Activated T-helper 9 cell treated with anti-CD3 and anti-CD28 coated beads, Interleukin-2, amount 50 U/mL, for 16 hours (primary cell): ENCODE data around the gene CNIH2.

ENCODE experiments used
- DNase-seq: peaks from one replicate; pipeline ENCODE4 v3.0.0-alpha.2; 2020; ENCODE audit warnings: low read depth

Gene CNIH2

GRCh38 chr11:66259225-66259624 is 18.8 kb upstream of the CNIH2 start:
- no peak for DNase-seq

- DNase-seq = no peak
Measured at GRCh38 chr11:66259956-66260355, 18.0 kb upstream of the CNIH2 start.

GRCh38 chr11:66261578-66261977 is 16.4 kb upstream of the CNIH2 start:
- no peak for DNase-seq

GRCh38 chr11:66262191-66262590 is 15.8 kb upstream of the CNIH2 start:
- DNase-seq = no peak

- DNase-seq = no peak
Measured at GRCh38 chr11:66262696-66263095, 15.3 kb upstream of the CNIH2 start.

GRCh38 chr11:66263231-66263630 is 14.7 kb upstream of the CNIH2 start:
- no peak for DNase-seq

GRCh38 chr11:66263785-66264184 is 14.2 kb upstream of the CNIH2 start:
- no peak for DNase-seq

- DNase-seq = no peak
Measured at GRCh38 chr11:66264383-66264782, 13.6 kb upstream of the CNIH2 start.

GRCh38 chr11:66264914-66265313 is 13.1 kb upstream of the CNIH2 start:
- no peak for DNase-seq

GRCh38 chr11:66265531-66266377 is 12.2 kb upstream of the CNIH2 start:
- no peak for DNase-seq

- DNase-seq = no peak
Measured at GRCh38 chr11:66266378-66267038, 11.5 kb upstream of the CNIH2 start.

- no peak for DNase-seq
Measured at GRCh38 chr11:66267039-66267378, 11.0 kb upstream of the CNIH2 start.

GRCh38 chr11:66267379-66268243 is 10.4 kb upstream of the CNIH2 start:
- peak; percentile 80 for DNase-seq

- peak; percentile 100 for DNase-seq
Measured at GRCh38 chr11:66268244-66268951, 9.6 kb upstream of the CNIH2 start, which contains the start of gene RAB1B. RAB1B (plus strand) TSS chr11:66268639; CDS start chr11:66268680, 41 bp downstream.

- DNase-seq = no peak
Measured at GRCh38 chr11:66268952-66269905, 8.7 kb upstream of the CNIH2 start.

GRCh38 chr11:66271816-66272215 is 6.2 kb upstream of the CNIH2 start:
- no peak for DNase-seq

- no peak for DNase-seq
Measured at GRCh38 chr11:66272596-66272995, 5.4 kb upstream of the CNIH2 start.

- DNase-seq = no peak
Measured at GRCh38 chr11:66274219-66274618, 3.8 kb upstream of the CNIH2 start.

- no peak for DNase-seq
Measured at GRCh38 chr11:66275396-66275795, 2.6 kb upstream of the CNIH2 start.

GRCh38 chr11:66275984-66276612 is 1.9 kb upstream of the CNIH2 start:
- no peak for DNase-seq
